Prostate gland (tissue), 2 donors: ENCODE results near the gene BIRC7.

Experiments
- POLR2A ChIP-seq: fragments of 450-650 bp; IDR thresholded peaks from one replicate; pipeline ENCODE4 v1.6.1; 2016; ENCODE audit warnings: antibody characterized with exemption, mild to moderate bottlenecking
- POLR2AphosphoS5 ChIP-seq: sonication (generic); formaldehyde crosslinking; IDR thresholded peaks from one replicate; pipeline ENCODE4 v1.6.1; 2017; ENCODE audit warnings: antibody characterized with exemption
- TF ChIP-seq, protein P1 (sequence below), 4 experiments: fragments of 200-600 bp in 2 of 4; fragments of 450-650 bp in 2 of 4; sonication (generic) in 2 of 4; IDR thresholded peaks; 1 replicate in 3 of 4; 2 replicates in 1 of 4; pipeline ENCODE4 v1.5.1; 2016 to 2019; ENCODE audit warnings: antibody characterized with exemption in 4 of 4, mild to moderate bottlenecking in 2 of 4, moderate library complexity in 2 of 4

DNA sequence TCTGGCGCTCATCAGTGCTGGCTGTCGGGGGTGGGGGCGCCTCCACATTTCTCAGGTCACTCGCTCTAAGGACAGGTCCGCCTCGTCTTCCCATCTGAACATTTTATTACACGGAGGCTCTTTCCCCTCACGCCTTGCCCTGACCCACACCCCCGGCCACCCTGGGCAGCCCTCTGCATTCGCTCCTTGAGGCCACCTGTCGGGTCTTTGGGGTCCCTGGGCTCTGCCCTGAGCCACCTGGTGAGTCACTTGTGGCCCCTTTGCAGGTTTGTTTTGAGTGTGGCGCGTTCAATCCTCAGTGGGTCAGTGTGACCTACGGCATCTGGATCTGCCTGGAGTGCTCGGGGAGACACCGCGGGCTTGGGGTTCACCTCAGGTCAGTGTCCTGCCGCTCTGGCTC is 40.1 kb downstream of the BIRC7 start:
- TF ChIP-seq, protein P1, sequence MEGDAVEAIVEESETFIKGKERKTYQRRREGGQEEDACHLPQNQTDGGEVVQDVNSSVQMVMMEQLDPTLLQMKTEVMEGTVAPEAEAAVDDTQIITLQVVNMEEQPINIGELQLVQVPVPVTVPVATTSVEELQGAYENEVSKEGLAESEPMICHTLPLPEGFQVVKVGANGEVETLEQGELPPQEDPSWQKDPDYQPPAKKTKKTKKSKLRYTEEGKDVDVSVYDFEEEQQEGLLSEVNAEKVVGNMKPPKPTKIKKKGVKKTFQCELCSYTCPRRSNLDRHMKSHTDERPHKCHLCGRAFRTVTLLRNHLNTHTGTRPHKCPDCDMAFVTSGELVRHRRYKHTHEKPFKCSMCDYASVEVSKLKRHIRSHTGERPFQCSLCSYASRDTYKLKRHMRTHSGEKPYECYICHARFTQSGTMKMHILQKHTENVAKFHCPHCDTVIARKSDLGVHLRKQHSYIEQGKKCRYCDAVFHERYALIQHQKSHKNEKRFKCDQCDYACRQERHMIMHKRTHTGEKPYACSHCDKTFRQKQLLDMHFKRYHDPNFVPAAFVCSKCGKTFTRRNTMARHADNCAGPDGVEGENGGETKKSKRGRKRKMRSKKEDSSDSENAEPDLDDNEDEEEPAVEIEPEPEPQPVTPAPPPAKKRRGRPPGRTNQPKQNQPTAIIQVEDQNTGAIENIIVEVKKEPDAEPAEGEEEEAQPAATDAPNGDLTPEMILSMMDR (IDR thresholded peaks at IDR 0.05), result no peak
- TF ChIP-seq POLR2AphosphoS5 (no peak), POLR2A (no peak)
